SHP77 (cell line): ENCODE data around the gene DOC2A.
"Not testable (repeated sequence)": the region's sequence is repeated elsewhere in the genome, so short reads cannot be mapped to it uniquely, and the experiment has no call there.

Experiments used
- DNase-seq, 2 experiments: peaks; one replicate each; lab custom pipeline; 2025; lab: John Stamatoyannopoulos, UW

Gene DOC2A

GRCh38 chr16:29972992-29973383, 37.8 kb downstream of the DOC2A start:
- no peak for DNase-seq

- no peak for DNase-seq
Measured at GRCh38 chr16:29972500-29972899, 38.3 kb downstream of the DOC2A start.

GRCh38 chr16:29971304-29971703, 39.5 kb downstream of the DOC2A start:
- no peak for DNase-seq

GRCh38 chr16:29968205-29968604, 42.6 kb downstream of the DOC2A start:
- no peak for DNase-seq

- DNase-seq = no peak
Measured at GRCh38 chr16:29963021-29963743, 47.6 kb downstream of the DOC2A start.

- no peak for DNase-seq
Measured at GRCh38 chr16:29962344-29962994, 48.4 kb downstream of the DOC2A start.

- peak; percentile 85 to 93 for DNase-seq
Measured at GRCh38 chr16:29961479-29962343, 49.1 kb downstream of the DOC2A start, which contains the start of gene TMEM219. TMEM219 (plus strand) TSS chr16:29962079; CDS start chr16:29963144, 1,065 bp downstream.

GRCh38 chr16:29961127-29961478, 49.7 kb downstream of the DOC2A start:
- DNase-seq = no peak

GRCh38 chr16:29959821-29960220, 51.0 kb downstream of the DOC2A start:
- DNase-seq = not testable (repeated sequence)

- DNase-seq = no peak
Measured at GRCh38 chr16:29959293-29959692, 51.5 kb downstream of the DOC2A start.

- DNase-seq = no peak
Measured at GRCh38 chr16:29958756-29959155, 52.1 kb downstream of the DOC2A start.
